Right ventricle myocardium inferior (tissue), 1 donor: ENCODE data around the gene TLE7. TPM values are rescaled to one million over a fixed set of nuclear protein-coding genes. Genes with fewer than 3 reads are reported as not detected.

ENCODE experiments used
- ATAC-seq: fragments of 200-7000 bp; cut with Tn5 transposase; one replicate; pipeline ENCODE4 v1.9.1; 2020; ENCODE audit warnings: mild to moderate bottlenecking, moderate library complexity
- DNase-seq: peaks from one replicate; pipeline ENCODE4 v3.0.0; 2021; ENCODE audit errors: missing footprints
- intact Hi-C: fragments of 100-400 bp; cut with DNase I; formaldehyde crosslinking; loops from one replicate; pipeline ENCODE4 v1.11.0; 2022
- long read RNA-seq: library from polyadenylated mRNA; unstranded; transcript quantifications from one replicate; pipeline ENCODE4 v2.0.0, GENCODE V29; 2021
- total RNA-seq: library from RNA; stranded (reverse); fragmentation: NEBNext Ultra II Directional; extraction: Animal tissue kit (Norgen Biotek cat#: 25700); gene quantifications from one replicate; pipeline ENCODE4 v1.2.1, GENCODE V29; 2021
- donor health status: DM: no; HTN: yes; CAD: no; lungs with severe emphysema.

Gene TLE7
- total RNA-seq, result not detected
- long read RNA-seq, result 0 reads

DNA sequence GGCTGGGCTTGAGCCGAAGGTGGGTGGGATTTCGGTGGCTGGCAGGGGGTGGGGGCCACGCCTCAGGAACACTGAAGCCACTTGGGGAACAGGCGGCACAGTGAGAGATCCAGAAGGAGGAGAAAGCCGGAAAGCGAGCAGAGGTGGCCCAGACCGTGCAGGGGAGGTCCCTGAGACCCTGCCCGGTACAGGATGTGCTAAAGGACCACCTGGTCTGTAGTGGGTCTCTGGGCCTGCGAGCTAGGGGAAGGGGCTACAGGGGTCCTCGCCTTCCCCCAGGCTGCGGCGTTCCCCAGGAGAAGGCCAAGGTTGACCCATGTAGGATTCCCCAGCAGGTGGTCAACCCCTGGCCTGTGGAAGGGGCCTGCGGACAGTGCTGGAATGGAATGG is at the start of gene TLE7:
TSS of gene TLE7 (minus strand) at position 4 of the 390 bp plus-strand sequence. CDS start 8,730 bp downstream, outside the sequence.
- ATAC-seq (no peak), DNase-seq (no peak)
- intact Hi-C loops, result no loop called here

DNA sequence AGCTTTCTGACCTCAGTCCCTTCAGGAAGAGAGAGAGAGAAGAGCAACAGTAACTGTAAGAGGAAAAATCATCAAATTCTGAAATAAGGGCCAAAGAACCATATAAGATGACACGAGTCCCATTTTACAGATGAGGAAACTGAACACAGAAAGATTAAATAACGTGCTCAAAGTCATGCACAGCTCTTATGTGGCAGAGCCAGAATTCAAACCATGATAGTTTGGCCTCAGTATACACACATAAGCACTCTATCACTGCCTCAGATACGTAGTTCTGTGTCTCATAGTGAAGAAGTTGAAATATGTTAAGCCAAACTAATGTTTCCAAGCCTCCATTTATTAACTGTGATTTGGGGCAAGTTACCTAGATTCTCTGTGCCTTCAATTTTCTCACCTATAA is 49.2 kb upstream of the TLE7 start:
- ATAC-seq (no peak), DNase-seq (no peak)
- intact Hi-C loops, result no loop called here

DNA sequence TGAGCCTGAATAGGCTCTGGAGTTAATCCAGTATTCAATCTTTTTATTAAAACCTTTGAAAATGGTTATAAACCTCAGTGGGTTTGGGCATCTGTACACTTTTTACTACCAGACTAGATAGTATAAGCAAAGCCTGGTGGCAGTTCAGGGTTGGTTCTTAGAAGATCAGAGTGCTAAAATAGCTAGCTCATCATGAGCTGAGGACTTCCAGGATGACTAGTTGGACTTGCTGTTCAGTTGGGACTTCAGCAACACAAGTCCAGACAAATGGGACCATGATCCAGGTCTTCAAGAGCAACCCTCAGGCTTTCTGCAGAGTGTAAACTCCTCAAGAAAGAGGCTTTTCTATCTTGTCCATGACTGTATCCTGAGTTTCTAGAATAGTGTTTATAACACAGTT is 48.5 kb upstream of the TLE7 start:
- no peak for DNase-seq
- intact Hi-C loops, result no loop called here
- no peak for ATAC-seq

DNA sequence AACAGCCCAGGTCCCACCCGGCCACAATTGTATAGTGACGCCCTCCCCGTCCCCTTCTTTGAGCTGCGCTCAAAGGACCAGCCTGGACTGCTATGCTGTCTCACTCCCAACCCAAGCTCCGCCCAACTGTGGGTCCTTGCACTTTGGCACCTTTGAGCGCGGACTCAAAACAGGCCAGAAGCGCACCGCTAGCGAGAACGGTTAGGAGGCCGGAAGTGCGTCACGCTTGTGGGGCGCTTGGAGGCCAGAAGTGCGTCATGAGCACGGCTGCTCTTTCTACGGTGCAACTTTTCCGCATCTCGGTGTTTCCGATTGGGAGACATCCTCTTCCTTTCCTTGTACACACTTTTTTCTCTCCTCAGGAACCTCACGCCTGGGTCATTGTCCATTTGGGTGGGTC is 47.3 kb upstream of the TLE7 start, which contains the start of gene ZNF19:
TSS of gene ZNF19 (minus strand) at position 203 of the 400 bp plus-strand sequence. CDS start 7,210 bp downstream, outside the sequence.
- ATAC-seq, result no peak
- intact Hi-C loops, result loop anchor here (10.0 kb wide), 1 partner anchor 204 kb away; the partner anchor contains the start of gene CMTR2
- DNase-seq, result no peak

DNA sequence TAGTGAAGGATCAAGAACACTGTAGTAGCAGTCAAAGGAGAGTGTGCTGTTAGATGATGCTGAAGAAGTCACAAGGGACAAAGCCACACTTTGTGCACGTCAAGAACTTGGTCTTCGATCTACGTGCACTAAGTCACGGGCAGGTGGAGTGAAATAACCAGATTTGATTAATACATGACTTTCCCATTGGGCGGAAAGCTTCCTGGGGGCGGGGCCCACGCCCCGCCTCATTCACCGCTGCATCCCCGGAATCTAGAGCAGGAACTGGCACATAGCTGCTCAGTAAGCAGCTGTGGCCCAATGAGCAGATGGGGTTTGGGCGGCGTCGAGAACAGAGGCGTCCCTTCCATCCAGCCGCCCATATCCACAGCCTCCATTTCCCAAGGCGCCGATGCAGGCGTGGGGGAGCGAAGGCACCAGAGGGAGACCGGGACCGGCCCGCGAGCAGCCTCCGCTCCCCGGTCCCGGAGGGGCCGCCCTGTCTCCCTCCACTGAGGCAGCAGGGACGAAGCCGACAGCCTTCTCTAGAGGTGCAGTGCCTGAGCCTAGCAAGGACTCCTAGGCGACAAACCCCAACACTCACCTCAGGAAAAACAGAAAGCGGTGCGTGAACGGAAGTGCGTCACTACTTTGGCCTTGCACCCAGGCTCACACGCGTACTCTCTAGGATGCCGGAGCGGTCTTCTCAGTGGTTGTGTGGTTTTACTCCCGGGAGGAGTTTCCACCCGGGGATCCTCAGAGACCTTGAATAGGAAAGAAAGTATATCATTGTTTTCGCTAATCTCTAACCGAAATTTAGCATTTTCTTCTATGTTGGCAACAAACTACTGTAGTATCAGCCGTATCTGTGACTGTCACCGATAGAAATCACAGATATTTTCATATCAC is 42.4 kb upstream of the TLE7 start:
- peak; percentile 96 for ATAC-seq
- intact Hi-C loops, result loop anchor here (1.0 to 10.0 kb wide), 2 partner anchors 22 to 199 kb away; partner anchors contain the start of genes CMTR2 and ZNF23
- peak; percentile 91 for DNase-seq

DNA sequence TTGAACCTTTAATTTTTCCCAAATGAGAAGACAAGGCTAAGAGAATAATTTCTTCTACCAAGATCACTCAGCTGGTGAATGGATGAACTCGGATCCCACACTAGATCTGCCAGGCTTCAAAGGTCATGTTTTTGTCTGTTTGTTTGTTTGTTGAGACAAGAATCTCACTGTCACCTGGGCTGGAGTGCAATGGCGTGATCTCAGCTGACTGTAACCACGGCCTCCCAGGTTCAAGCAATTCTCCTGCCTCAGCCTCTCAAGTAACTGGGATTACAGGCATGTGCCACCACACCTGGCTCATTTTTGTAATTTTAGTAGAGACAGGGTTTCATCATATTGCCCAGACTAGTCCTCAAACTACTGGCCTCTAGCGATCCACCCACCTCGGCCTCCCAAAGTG is 40.7 kb upstream of the TLE7 start:
- DNase-seq (no peak), ATAC-seq (no peak)
- intact Hi-C loops, result loop anchor here (10.0 kb wide), 1 partner anchor 198 kb away; the partner anchor contains the start of gene CMTR2

DNA sequence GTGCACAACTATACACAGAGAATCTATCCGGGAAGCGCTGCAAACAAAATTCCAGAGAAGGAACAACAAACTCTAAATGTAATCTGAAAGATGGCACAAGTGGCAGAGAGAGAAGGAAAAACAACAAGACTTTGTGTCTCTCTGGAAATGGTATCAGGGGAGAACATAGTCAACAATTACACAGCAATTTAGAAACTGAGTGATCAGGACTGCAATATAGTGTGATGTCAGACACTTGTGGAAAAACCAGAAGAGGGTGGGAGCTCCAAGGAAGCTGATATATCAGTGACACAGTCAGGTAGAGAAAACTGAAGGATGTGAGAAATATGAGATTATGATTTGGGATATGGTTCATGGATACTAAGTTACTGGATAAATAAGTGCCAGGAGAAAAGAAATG is 39.1 kb upstream of the TLE7 start:
- intact Hi-C loops, result loop anchor here (10.0 kb wide), 1 partner anchor 196 kb away; the partner anchor contains the start of gene CMTR2
- no peak for ATAC-seq
- DNase-seq, result no peak

DNA sequence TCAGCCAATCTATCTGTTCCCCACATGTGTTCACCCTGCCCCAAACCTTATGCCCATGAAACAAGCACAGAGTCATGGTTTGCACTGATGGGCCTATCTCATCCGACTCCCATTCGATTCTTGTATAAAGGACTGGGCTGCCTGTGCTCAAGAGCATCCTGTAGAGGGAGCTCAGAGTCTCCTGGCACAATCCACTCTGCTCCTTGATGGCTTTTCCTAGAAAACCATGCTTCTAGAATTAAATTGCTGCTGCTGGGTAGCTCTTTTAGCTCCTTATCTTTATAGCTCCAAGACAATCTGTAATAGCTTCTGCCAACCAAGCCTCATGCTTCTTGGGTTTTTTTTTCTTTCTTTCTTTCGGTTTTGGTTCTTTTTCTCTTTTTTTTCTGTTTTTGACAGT is 37.6 kb upstream of the TLE7 start:
- no peak for DNase-seq
- ATAC-seq, result no peak
- intact Hi-C loops, result no loop called here

DNA sequence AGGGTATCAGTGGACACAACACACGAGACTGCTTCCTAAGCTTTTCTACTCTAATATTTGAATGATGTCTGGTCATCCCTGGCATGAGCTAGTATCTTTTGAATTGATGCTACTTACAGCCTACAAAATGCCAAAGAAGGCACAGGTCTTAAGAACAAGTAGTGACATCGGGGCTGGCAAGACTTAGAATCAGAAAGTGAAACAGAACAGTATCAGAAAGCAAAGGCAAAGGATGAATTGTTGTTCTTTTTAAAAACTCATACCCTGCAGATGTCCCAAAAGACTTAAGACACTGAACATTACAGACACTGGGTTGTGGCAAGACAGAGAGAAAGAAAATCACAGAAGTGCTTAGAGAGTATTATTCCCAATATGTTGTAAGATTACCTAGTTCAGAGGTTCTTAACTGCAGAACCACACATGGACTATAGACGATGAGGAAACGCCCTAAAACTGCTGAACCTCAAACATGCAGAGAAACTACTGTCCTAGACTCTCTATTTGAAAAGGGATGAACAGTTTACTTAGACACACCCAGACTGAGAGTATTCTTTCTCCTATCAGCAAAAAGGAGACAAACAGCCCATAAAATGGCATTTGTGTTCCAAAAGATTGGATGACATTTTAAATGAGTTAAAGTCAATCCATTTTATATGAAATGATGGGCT is 34.7 kb upstream of the TLE7 start:
- ATAC-seq (no peak), DNase-seq (no peak)
- intact Hi-C loops, result no loop called here

DNA sequence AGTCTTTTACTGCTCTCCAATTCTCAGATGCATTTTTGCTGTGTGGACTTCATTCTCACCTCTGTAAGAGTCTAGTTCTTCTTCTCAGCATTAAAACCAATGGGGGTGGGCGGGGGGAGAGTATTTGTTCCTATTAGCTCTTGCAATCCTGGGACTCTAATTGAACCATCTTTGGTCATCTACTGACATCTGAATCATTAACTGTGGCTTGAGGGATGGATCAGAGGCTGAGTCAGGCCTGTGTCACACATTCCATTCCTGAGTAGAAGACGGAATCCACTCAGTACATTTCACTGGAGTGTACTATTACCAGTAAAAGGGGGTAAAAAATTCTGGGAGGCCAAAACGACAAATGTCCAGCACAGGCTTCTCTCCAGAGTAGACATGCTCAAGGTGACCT is 33.0 kb upstream of the TLE7 start:
- intact Hi-C loops, result no loop called here
- ATAC-seq (no peak), DNase-seq (no peak)

DNA sequence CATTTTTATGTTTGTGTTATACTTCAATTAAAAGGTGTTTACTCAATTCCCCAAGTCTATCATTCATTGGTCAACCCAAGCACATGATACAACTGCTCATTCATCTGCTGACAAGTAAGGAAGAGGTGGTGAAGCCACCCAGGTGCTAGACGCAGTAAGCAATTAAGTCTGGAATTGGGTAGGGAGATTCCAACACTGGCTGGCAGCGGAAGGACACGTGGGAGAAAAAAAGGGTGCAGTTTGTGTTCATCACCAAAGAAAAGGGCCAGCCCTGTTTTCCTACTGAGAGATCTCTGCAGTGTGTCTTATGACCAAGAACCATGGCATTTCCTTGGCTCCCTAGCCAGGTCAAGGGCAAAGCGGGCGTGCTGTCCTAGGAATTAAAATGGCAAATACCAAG is 32.0 kb upstream of the TLE7 start:
- intact Hi-C loops, result no loop called here
- ATAC-seq (no peak), DNase-seq (no peak)

DNA sequence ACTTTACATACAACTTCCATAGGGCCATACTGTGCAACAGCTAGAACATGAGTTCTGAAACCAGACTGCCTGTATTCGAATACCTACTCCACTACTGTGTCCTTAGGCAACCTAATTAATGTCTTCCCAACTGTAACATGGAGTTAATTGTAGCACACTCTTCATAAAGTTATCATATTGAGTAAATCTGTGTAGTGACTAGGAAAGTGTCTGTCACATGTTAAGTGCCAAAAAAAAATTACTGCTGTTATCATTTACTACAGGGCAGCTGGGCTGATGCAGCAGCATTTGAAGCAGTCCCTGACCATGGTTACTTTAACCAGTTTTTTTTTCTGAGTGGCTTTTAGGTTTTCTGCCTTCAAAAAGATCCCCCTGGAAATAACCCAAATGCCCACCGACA is 31.1 kb upstream of the TLE7 start:
- no peak for ATAC-seq
- intact Hi-C loops, result no loop called here

DNA sequence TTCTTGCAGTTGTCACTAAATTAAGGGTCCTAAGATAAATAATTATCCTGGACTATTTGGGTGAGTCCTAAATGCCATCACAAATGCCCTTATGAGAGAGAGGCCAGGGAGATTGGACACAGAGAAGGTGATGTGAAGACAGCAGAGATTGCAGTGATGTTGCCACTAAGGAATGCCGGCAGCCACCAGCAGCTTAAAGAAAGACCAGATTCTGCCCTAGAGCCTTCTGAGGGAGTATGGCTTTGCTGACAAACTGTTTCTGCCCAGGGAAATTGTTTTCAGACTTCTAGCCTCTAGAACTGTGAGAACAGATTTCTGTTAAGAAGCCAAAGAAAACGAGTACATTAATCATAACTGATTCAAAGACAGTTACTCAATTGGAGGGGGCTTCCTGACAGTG is 30.2 kb upstream of the TLE7 start:
- no peak for DNase-seq
- intact Hi-C loops, result no loop called here
- no peak for ATAC-seq

More for the DNA sequence above, 31.1 kb upstream of the TLE7 start:
- DNase-seq, result no peak

DNA sequence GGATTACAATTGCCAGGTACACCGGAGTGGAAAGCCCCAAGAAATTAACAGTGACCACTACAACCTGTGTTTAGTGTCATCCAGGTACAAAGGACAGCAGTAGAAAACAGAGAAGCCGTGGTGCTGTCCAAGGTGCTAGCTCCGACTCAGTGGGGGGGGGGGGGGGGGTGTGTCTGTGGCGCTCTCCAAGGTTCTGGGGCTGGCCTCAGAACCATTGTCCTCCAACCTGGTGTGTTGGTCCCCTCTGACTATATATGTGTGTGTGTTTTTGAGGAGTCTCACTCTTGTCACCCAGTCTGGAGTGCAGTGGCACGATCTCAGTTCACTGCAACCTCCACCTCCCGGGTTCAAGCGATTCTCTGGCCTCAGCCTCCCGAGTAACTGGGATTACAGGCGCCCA is 26.0 kb upstream of the TLE7 start:
- DNase-seq (no peak), ATAC-seq (no peak)
- intact Hi-C loops, result no loop called here

DNA sequence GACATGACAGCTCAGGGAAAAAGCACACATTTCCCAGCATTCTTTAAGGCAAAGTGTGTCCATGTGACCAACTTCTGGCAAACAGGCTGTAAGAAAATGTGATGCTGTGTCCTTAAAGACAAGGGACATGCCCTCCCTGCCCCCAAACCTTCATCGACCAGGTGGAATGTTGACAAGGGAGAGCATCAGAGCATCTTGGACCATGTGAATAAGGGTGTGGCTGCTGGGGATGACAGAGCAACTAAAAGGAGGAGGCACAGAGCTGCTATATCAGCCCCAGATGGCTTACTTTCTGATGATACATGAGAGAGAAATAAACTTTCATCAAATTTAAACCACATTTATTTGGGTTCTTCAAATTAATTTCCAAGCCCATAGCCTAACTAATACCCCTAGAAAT is 22.4 kb upstream of the TLE7 start:
- intact Hi-C loops, result no loop called here
- DNase-seq, result no peak
- no peak for ATAC-seq

DNA sequence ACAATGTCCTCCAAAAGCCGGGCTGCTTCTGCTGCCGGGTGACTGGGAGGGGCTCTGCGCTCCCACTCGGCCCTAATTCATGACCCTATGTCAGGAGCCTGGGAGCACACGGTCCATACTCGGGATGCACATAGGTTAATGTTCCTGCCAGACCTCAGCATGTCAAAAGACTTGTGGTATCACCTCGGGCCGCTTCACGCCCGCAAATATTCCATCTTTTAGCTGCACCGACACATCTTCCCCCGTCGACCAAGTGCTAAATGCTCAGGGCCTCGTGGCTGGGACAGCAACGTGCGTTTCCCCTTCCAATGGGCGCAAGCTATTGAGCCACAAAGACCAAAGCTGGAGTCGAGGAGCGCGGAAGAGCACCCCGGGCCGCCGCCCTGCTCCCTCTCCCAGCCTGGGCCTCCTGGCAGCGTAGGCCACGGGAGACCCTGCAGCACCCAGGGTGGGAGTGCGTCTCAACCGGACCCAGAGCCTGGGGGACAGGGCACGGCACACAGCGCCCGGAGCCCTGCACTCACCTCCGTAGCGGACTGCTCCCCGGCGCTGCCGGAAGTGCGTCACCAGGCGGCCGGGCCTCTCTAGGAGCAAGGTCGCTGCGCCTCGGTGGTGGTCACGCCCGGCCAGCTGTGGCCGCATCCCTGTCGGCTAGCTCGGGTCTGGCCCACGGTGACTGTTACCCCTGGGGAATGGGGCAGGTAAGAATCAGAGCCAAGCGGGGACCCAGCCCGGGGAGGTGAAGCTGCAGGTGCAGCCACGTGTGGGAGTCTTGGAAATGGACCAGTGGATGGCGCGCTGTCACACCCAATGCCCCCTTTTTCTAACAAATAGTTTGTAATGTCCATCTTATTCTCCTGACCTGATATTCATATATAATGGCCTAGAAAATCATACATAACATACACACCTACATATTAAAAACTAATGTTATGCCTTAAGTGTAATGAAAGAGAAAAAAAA is 20.1 kb upstream of the TLE7 start, which contains the start of gene ZNF23:
TSS of gene ZNF23 (minus strand) at position 562 of the 963 bp plus-strand sequence. CDS start 5,451 bp downstream, outside the sequence.
- intact Hi-C loops, result loop anchor here (1.0 kb wide), 1 partner anchor 22 kb away; no protein-coding TSS in a partner anchor
- DNase-seq, result peak; percentile 95
- peak; percentile 99 for ATAC-seq

DNA sequence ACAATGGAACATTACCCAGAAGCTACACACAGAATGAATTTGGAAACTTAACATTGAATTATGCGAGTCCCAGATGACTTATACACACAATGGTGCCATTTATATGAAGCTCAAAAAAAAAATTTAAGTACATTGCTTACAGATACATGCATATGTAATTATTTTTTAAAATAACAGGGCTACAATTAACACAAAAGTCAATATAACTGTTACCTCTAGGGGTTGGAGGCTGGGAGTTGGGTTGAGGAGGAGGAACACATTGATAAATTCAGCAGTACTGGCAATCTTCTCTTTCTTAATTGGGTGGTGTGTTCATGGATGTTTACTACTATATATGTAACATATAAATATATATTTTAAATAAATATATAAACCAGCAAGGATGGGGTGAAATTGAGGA is 19.1 kb upstream of the TLE7 start:
- no peak for DNase-seq
- intact Hi-C loops, result no loop called here

DNA sequence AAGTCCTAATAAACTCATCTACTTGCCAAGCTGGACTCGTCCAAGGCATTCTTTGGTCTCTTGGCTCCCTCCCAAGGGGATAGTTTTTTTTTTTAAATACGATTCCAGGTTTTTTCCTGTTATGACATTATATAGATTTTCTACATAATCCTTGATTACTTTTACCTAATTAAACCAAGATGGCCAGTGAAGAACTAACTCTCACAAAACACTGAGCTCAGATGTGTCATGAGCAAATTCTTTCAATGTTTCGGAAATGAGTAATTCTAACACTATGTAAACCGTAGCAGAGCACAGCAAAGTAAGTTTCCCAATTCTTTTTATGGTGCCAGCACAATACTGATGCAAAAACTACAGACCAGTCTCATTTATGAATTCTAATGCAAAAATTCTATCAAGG is 18.4 kb upstream of the TLE7 start:
- intact Hi-C loops, result no loop called here
- ATAC-seq (no peak), DNase-seq (no peak)

More for the DNA sequence above, 19.1 kb upstream of the TLE7 start:
- no peak for ATAC-seq
